Measurements from ENCODE around the gene MGAT5. TPM values are rescaled to one million over a fixed set of nuclear protein-coding genes. Genes with fewer than 3 reads are reported as not detected.

MGAT5 gene
- total RNA-seq, 1 experiment from 2014 or later, result 52.4 TPM

- no peak for TF ChIP-seq ZNF671 (CRISPR knock-in tag; IDR thresholded peaks at IDR 0.05)
- TF ChIP-seq USF2 (CRISPR knock-in tag; IDR thresholded peaks at IDR 0.05), result no peak
- TF ChIP-seq E2F4 (CRISPR knock-in tag; IDR thresholded peaks at IDR 0.05; ENCODE audit: borderline replicate concordance, low read depth), result no peak
- no peak for TF ChIP-seq HMGA2 (CRISPR knock-in tag; IDR thresholded peaks at IDR 0.05)
- TF ChIP-seq JUN (CRISPR knock-in tag; IDR thresholded peaks at IDR 0.05), result no peak
- TF ChIP-seq ZMAT4 (CRISPR knock-in tag; IDR thresholded peaks at IDR 0.05), result no peak
- TF ChIP-seq ZNF396 (CRISPR knock-in tag; IDR thresholded peaks at IDR 0.05; ENCODE audit: borderline replicate concordance), result no peak
- no peak for TF ChIP-seq ZNF219 (CRISPR knock-in tag; IDR thresholded peaks at IDR 0.05; ENCODE audit: borderline replicate concordance)
- no peak for TF ChIP-seq MXD4 (CRISPR knock-in tag; IDR thresholded peaks at IDR 0.05; ENCODE audit: borderline replicate concordance)
- no peak for TF ChIP-seq USF1 (CRISPR knock-in tag; IDR thresholded peaks at IDR 0.05)
- no peak for TF ChIP-seq FOXP1 (CRISPR knock-in tag; IDR thresholded peaks at IDR 0.05; ENCODE audit: borderline replicate concordance)
- TF ChIP-seq KAT7 (CRISPR knock-in tag; IDR thresholded peaks at IDR 0.05; ENCODE audit: borderline replicate concordance), result no peak
- TF ChIP-seq SMAD3 (CRISPR knock-in tag; IDR thresholded peaks at IDR 0.05; ENCODE audit: borderline replicate concordance), result no peak
- no peak for TF ChIP-seq NR3C1 (CRISPR knock-in tag; conservative IDR thresholded peaks at IDR 0.05; ENCODE audit: low read depth)
- no peak overlapping the region for H3K27ac Mint-ChIP-seq
- no peak overlapping the region for H3K4me3 Mint-ChIP-seq
- no peak for ATAC-seq
- peaks cover 10% of the 10 kb centered on the region for H3K4me1 Mint-ChIP-seq
- ChIA-PET CTCF (no interaction called here), POLR2A (no interaction called here)
- no peaks in the 10 kb centered on the region for H3K27me3 Mint-ChIP-seq (ENCODE audit: low read depth)
- H3K36me3 Mint-ChIP-seq, result peaks cover 4% of the 10 kb centered on the region; the same call in 1 of the 2 replicates
- peaks cover 12% of the 10 kb centered on the region for H3K9me3 Mint-ChIP-seq
- no peak for DNase-seq (ENCODE audit: low spot score)
Measured at GRCh38 chr2:134312482-134312881, 58.6 kb downstream of the MGAT5 start.

GRCh38 chr2:134314202-134314601 lies 60.3 kb downstream of the MGAT5 start:
- ATAC-seq, result no peak
- Mint-ChIP-seq H3K4me3 (no peak overlapping the region), H3K4me1 (peaks cover 17% of the 10 kb centered on the region), H3K27ac (no peak overlapping the region; the same call in 1 of the 2 replicates), H3K36me3 (peaks cover 12% of the 10 kb centered on the region), H3K27me3 (ENCODE audit: low read depth) (no peaks in the 10 kb centered on the region), H3K9me3 (peaks cover under 1% of the 10 kb centered on the region; the same call in 1 of the 2 replicates)
- ChIA-PET CTCF (interaction anchor here (1.2 to 1.7 kb wide), 2 partner anchors 69 to 98 kb away, joined by 3 to 4 read pairs; no protein-coding TSS in a partner anchor), POLR2A (interaction anchor here (0.7 kb wide), 1 partner anchor 91 kb away, joined by 3 read pairs; no protein-coding TSS in a partner anchor)
- no peak for DNase-seq (ENCODE audit: low spot score)
- TF ChIP-seq ZNF317 (CRISPR knock-in tag; IDR thresholded peaks at IDR 0.05; ENCODE audit: borderline replicate concordance, low read depth), result no peak
- TF ChIP-seq AFF4 (CRISPR knock-in tag; IDR thresholded peaks at IDR 0.05; ENCODE audit: borderline replicate concordance), result no peak
- TF ChIP-seq FOXJ3 (CRISPR knock-in tag; IDR thresholded peaks at IDR 0.05; ENCODE audit: borderline replicate concordance), result no peak
- no peak for TF ChIP-seq RELA (CRISPR knock-in tag; IDR thresholded peaks at IDR 0.05; ENCODE audit: borderline replicate concordance)
- TF ChIP-seq CDX4 (CRISPR knock-in tag; IDR thresholded peaks at IDR 0.05; ENCODE audit: borderline replicate concordance), result no peak
- no peak for TF ChIP-seq ZNF416 (CRISPR knock-in tag; IDR thresholded peaks at IDR 0.05)
- no peak for TF ChIP-seq CTCF (IDR thresholded peaks at IDR 0.05)
- TF ChIP-seq ZNF263 (CRISPR knock-in tag; IDR thresholded peaks at IDR 0.05; ENCODE audit: low read depth), result no peak
- no peak for TF ChIP-seq ELF4 (CRISPR knock-in tag; IDR thresholded peaks at IDR 0.05; ENCODE audit: low read depth)
